ENCODE measurements around the gene WNT3.

The WNT3 gene

DNA sequence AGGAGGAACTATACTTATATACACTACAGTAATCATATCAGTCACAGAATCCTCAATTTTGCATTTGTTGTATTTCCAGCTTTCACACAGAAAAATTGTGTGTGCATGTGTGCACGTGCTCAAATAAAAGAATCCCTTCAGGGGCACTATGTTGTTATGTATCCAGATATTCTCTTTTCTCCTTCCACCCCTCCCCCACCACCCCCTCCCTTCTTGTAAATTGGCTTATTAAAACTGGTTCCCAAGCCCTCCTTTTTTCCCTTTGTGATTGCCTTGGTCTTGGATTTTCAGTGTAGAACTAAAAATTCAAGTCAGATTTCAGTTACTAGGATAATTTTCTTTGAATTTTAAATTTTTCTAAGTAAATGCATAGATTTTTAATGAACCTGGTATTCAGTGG, 86.3 kb downstream of the WNT3 start:
- DNase-seq (ENCODE audit: low read depth in 2 of 2), result no peak

DNA sequence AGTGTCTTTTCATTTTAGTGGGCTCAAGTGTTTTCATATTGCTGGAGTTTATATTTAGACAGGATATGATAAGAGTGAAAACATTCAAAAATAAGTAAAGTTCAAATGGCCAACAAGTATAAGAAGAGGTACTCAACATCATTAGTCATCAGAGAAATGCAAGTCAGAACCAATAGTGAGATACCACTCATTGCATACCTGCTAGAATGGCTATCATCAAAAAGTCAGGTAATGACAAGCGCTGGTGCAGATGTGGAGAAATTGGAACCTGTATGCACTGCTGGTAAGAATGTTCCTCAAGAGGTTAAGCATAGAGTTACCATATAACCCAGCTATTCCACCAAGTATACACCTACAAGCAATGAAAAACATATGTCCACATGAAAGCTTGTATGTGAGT, 87.8 kb downstream of the WNT3 start:
- no peak for DNase-seq (ENCODE audit: low read depth in 2 of 2)

- no peak for DNase-seq (ENCODE audit: low read depth in 2 of 2)
Observed at GRCh38 chr17:46730026-46730425, 88.5 kb downstream of the WNT3 start.

DNA sequence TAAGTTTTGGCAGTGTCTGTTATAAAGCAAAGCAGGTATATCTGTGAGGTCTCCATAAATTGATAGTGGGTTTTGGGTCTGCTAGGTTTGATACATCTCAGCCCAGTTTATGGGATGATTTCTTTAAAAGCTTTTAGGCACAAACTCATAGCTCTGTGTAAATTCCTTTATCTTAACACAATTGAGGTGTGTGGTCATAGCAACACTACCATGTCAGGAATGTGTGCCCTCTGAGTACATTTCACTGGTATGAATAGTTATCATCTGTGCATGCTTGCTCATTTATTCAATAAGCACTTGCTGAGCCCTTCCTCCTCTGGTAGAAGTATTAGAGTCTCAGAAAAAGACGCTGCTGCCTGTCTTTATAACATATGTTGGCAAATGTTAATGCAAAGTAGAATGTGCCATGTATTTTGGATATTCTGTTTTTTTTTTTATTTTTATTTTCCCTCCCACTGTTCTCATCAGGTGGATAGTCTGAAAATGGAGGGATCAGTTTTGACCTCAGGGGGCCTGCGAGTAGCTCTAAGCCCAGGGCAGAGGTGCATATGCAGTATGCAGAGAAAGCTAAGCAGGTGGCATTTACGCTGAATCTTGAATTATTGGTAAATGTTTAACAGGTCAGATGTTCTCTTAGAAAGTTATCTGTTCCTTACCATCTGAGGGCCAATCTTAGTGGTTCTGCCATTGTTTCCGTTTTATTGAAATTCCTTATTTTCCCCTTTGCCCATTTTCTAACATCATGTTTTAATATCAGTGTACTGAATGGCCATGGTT, 90.7 kb downstream of the WNT3 start:
- DNase-seq (ENCODE audit: low read depth in 2 of 2), result no peak

DNA sequence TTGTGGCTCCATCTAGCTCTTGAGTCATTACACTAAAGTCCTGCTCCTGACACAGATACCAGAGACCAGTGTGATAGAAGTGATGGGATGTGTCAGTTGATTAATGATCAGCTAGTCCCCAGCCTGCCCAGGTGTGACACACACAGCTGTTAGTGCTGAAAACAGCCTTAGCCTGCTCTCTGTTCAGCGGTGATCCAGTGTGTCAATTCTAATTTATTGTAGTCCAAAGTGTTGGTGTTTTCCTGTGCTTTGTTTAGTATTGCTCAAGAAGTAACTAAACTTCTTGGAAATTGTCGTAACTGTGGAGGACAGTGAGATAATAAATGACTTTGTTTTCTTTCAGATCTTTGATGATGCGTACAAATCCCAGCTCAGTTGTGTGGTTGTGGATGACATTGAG, 92.3 kb downstream of the WNT3 start:
- no peak for DNase-seq (ENCODE audit: low read depth in 2 of 2)

DNA sequence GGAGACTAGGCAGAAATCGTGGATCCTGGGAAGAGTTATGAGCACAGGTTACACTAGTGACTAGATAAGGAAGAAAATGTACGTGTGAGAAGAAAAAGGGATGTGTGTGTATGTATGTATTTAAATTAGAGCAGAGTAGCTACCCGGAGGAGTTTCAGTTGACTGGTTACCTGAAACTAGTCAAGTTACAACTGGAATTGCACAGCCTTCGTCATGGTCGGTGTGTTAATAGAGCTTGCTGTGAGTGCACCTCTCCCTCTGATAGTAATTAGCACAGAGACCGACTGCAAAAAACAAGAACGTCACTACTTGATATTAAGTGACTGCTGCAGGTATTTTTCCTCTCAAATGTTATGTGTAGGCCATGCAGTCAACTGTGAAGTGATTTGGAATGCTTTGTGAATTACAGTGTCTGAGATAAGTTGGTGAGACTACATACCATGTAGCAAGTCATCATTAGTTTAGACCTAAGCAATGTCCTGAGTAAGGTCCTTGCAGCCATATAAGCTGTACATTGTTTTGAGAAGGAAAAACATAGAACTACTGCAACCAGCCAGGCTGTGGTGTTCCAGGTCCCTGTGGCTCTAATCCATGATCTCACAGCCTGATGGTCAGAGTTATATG, 95.7 kb downstream of the WNT3 start:
- no peak for DNase-seq (ENCODE audit: low read depth in 2 of 2)

DNA sequence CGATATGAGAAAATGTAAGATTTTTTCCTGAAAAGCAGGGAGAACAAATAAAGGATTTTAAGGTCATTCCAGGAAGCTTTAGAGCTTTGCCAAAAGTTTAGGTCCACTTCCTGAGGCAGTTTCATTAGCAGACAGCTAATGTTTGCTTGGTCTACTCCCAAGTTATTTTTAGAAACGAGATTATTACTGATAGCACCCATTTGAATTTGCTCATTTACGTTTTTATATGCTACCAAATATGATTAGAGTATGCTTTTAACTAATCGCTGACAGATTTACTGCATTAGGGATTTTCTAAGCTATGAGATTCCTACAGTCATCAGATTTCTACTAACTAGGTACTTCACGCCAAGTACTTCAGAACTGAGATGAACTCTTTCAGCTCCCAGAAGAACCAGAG, 98.1 kb downstream of the WNT3 start:
- no peak for DNase-seq (ENCODE audit: low read depth in 2 of 2)

DNA sequence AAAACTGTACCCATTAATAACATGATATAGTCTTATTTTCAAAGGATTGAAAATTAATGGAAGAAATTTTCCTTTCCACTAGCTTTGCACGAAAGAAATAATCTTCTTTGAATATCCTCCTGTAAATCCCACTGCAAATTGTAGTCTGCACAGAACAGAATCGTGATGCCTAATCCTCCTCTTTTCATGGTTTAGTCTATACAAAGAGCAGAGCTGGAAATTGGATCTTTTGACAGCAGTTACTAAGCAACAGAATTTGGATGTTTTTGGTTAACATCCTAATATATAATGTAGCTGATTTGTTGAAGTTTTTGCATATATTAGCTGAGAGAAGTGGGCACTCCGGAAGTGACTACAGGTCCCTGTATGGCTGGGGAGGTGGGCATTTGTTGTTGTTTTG, 98.6 kb downstream of the WNT3 start:
- DNase-seq (ENCODE audit: low read depth in 2 of 2), result no peak

DNA sequence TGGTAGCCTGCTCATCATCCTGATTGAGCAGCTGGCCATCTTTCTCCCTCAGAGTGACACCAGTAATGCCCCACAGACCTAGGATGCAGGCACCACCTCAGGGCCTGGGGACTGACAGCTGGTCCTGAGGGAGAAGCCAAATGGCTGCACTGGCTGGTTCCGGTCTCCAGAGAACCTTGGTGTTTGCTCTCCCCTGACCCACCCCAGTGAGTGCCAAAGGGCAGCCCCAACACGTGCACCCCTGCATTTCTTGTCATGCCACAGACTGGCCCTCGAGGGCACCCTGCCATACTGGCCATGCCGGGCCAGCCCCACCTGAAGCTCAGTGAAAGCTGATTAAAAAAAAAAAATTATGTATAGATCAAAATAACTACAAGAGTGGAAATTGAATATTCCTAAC, 100.5 kb downstream of the WNT3 start:
- DNase-seq (ENCODE audit: low read depth in 2 of 2), result no peak
